Jurkat, Clone E6-1 (cell line): Measurements from ENCODE around the gene EPC2. TPM values are rescaled to one million over a fixed set of nuclear protein-coding genes. Genes with fewer than 3 reads are reported as not detected.
A peak's percentile ranks its signal among the peaks of the same experiment; 100 is the strongest.

ENCODE experiments used
- DNase-seq: peaks from one replicate; pipeline ENCODE4 v3.0.0-alpha.2; 2011; ENCODE audit warnings: low read depth, low spot score
- H3K4me3 ChIP-seq: 2 replicates; pipeline ENCODE4 v1.5.1; 2011; ENCODE audit warnings: mild to moderate bottlenecking, low read length, control low read depth, moderate library complexity
- polyA plus RNA-seq: library from polyadenylated mRNA; unstranded; fragments of >200 nt; gene quantifications from one replicate; pipeline ENCODE4 v1.2.1, GENCODE V29; 2012; ENCODE audit warnings: missing spikeins; ENCODE audit not compliant: insufficient read length, insufficient read depth

EPC2 gene, protein sequence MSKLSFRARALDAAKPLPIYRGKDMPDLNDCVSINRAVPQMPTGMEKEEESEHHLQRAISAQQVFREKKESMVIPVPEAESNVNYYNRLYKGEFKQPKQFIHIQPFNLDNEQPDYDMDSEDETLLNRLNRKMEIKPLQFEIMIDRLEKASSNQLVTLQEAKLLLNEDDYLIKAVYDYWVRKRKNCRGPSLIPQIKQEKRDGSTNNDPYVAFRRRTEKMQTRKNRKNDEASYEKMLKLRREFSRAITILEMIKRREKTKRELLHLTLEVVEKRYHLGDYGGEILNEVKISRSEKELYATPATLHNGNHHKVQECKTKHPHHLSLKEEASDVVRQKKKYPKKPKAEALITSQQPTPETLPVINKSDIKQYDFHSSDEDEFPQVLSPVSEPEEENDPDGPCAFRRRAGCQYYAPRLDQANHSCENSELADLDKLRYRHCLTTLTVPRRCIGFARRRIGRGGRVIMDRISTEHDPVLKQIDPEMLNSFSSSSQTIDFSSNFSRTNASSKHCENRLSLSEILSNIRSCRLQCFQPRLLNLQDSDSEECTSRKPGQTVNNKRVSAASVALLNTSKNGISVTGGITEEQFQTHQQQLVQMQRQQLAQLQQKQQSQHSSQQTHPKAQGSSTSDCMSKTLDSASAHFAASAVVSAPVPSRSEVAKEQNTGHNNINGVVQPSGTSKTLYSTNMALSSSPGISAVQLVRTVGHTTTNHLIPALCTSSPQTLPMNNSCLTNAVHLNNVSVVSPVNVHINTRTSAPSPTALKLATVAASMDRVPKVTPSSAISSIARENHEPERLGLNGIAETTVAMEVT
- 8.8 TPM for polyA plus RNA-seq

DNA sequence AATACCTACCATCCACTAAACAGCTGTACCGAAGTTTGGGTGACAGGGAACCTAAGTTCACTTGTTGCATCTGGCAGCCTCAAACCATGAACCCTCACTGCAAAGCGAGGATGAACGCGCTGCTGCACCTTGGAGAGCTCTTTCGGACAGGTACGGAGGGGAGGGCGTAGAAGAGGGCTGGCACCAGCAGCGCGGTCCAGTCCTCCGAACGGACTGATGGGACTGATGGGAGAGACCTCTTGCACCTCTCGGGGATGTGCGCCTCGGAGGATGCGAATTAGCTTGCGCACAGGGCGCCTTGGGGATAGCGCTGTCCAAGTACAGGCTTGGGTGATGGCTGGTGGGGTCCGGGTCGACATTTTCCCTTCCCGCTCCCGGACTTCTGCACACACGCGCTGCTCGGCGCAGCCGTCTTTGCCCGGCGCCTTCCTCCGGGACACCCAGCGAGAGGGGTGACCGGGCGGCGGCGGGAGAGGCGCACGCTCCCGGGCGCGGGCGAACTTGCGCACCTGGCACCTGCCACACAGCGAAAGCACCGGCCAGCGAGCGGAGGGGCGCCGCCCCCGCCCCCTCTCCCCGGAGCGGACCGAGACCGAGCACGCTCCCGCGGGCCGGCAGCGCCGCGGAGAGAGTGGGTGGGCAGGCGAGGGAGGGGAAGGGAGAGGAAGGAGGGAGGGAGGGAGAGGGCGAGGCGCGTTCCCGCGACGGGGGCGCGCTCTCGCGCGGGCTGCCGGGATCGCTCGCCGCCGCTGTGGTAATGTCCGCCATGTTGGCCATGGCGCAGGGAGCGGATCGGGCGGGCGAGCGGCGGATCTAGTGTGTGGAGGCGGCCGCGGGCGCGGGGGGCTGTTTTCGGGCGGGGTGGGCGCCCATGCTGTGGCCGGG, at the start of gene EPC2:
EPC2 (plus strand) TSS at position 754 of the 885 bp plus-strand sequence. CDS start 267 bp downstream, outside the sequence.
- peak within 1 kb of the TSS; percentile 74 for H3K4me3 ChIP-seq
- DNase-seq: peak; percentile 76

DNA sequence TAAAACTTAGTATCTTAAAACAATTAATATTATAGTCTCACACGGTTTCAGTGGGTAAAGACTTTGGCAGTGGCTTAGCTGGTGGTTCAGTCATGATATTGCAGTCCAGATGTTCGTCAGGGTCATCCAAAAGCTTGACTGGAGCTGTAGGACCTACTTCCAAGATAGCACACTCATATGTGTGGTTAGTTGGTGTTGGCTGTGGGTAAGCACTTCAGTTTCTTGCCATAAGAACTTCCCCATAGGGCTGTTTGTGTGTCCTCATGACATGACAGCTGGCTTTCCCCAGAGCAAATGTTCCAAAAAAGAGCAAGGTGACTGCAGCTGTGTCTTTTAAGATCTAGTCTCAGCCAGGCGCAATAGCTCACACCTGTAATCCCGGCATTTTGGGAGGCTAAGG, 48.5 kb upstream of the EPC2 start:
- no peak for DNase-seq
- H3K4me3 ChIP-seq: no peak overlapping the region

DNA sequence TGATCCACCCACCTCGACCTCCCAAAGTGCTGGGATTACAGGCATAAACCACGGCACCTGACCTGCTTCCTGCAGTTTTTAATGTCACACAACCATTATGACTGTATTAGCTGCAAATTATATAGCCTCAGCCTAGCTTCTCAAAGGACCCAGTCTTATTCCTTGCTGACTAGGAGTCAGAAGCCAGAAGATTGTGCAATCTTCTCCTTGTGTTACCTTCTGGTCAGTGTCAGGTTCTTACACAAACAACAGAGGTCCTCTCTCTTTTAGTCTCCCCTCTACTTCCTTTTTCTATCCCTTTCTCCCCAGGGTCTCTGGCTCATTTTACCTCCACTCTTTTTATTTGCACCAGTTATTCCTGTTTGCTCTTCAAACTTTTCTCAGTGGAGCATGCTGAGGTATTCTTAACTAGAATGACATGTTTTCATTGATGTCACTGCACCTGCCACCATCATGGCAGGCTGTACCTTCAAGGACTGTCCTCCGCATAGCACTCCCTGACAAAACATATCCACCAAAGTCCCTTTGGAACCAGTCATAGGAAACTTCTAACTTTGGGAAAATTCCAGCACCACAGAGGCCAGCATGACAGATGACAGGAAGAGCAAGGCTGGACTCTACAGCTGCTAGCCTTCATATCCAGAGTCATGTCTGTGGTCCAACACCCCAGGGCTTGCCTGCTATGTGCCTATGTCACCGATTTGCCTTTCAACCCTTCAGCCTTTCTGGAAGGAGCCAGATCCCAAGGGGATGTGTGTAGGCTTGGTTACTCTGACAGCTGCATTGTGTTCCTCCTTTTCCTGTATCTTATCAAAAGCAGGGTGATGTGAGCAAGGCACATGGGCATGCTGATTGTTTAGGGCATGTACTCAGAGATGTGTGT, 45.2 kb upstream of the EPC2 start:
- H3K4me3 ChIP-seq: no peak overlapping the region
- DNase-seq: no peak

DNA sequence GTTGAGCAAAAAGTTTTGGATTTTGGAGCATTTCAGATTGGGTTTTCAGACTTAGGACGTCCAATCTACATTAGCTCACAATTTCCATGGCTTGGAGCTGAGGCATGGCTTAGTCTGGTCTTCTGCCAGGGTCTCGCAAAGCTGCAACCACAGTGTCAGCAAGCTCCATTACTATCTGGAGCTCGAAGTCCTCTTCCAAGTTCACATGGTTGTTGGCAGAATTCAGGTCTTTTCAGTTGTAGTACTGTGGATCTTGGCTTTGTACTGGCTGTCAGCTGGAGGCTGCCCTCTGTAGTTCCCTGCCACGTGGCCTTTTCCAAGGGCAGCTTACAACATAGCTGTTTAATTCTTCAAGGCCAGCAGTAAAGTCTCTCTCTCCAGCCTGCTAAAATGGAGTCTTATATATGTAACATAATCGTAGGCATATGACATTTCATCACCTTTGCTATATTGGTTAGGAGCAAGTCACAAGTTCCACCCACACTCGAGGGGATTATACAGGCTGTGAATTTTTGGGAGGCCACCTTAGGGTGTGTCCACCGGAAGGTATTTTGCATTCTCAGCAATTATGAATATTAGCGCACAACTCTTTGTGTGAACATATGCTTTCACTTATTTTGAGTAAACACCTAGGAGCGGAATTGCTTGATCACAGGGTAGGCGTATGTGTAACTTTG, 41.5 kb upstream of the EPC2 start:
- no peak overlapping the region for H3K4me3 ChIP-seq
- DNase-seq: no peak

DNA sequence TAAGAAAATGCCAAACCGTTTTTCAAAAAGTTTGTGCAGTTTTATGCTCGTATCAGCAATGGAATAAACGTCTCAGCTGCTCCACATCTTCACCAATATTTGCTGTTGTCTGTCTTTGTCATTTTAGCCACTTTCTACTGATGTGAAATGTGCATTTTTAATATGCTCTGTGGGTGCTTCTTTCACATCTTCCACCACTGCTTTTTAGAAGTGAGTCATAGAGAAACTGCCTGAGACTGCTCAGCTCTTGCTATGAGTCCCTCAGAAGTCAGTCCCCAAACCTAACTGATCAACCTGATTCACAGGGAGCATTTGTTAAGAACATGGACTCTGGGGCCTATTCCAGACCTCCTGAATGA, 41.0 kb upstream of the EPC2 start:
- no peak overlapping the region for H3K4me3 ChIP-seq
- no peak for DNase-seq

DNA sequence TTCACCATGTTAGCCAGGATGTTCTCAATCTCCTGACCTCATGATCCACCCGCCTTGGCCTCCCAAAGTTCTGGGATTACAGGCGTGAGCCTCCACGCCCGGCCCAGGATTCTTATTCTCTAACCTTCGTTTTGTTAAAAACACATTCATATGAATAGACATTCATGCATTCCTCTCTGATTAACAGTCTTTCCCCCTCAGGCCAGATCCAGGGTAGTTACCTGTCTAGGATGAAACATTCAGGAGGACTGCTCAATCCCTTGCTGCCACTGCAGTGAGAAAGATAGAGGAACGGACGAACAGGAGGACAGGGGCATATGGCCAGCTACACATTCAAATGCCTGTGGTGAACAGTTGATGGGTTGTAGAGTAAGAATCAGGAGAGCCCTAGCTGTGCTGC, 39.6 kb upstream of the EPC2 start:
- H3K4me3 ChIP-seq: no peak overlapping the region
- DNase-seq: no peak

DNA sequence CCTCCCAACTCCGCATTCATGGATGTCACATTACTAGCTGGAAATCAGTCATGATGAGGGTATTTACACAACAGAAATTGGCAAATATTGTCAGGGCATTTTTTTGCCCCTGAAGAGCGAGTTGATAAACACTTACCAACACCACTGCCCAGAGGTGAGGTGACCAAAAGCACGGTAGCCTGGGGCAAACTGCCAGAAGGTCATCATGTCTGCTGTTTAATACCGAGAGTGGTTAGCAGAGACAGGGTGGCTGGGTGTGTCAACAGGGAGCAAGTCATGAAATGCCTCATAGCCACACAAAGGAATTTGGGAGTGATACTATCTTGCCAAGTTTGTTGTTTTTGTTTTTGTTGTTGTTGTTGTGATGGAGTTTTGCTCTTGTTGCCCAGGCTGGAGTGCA, 37.0 kb upstream of the EPC2 start:
- no peak overlapping the region for H3K4me3 ChIP-seq
- DNase-seq: no peak

DNA sequence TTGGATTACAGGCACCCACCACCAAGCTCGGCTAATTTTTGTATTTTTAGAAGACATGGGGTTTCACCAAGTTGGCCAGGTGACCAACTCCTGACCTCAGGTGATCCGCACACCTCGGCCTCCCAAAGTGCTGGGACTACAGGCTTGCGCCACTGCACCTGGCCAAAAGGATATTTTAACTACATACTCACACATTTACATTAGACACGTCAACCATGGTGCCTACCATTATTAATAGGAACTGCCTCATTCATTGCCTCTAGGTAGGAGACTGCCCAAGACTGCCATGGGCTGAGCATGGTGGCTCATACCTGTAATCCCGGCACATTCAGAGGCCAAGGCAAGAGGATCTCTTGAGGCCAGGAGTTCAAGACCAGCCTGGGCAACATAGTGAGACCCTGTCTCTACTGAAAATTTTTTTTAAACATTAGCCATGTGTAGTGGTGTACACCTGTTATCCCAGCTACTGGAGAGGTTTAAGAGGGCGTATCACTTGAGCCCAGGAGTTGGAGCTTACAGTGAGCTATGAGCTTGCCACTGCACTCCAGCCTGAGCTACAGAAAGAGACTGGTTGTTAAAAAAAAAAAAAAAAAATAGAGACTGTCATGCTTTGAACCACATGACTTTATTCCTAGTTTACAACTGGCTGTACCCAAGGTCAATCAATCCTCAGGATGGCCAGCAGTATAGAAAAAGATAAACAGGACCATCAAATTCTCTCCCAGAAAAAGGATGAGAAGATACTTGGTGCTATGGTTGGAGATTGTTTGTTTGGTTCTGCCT, 31.1 kb upstream of the EPC2 start:
- no peak for DNase-seq
- no peak overlapping the region for H3K4me3 ChIP-seq

DNA sequence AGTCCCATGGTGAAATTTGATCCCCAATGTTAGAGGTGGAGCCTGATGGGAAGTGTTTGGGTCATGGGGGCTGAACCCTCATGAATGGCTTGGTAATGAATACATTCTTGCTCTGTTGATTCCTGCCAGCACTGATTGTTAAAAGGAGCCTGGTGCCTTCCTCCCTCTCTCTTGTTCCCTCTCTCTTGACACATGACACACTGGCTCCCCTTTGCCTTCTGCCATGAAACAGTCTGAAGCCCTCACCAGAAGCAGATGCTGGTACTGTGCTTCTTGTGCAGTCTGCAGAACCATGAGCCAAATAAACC, 30.6 kb upstream of the EPC2 start:
- no peak overlapping the region for H3K4me3 ChIP-seq
- DNase-seq: no peak

DNA sequence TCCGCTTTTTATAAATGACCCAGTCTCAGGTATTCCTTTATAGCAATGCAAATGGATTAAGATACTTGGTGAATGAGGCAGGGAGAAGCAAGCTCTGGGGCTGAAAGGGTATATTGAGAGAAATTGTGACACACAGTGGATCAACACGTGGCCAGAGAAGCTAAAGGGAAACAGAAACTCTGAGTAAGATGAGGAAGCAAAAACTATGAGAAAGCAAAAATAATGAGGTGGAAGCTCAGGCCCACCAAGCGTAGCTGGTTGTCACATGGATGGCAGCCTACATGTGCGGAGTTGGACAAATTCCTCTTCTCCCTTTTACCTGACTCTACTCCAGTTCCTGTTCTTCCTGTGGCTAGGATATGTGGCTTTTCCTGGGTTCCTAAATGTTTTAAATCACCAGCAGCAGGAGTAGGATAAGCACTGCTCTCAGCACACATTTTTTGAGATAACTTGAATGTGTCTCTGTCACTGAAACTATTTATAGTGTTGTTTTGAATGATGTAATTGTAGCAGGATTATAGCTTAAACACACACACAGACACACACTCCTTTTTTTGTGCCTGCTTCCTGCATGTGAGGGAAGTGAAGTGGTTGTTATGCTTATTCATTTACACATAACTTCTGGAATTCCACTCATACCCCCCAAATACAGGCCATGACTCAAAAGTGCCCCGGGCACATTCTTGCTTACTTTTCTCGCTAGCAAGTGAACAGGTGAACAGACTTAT, 30.1 kb upstream of the EPC2 start:
- no peak for DNase-seq
- H3K4me3 ChIP-seq: no peak overlapping the region

DNA sequence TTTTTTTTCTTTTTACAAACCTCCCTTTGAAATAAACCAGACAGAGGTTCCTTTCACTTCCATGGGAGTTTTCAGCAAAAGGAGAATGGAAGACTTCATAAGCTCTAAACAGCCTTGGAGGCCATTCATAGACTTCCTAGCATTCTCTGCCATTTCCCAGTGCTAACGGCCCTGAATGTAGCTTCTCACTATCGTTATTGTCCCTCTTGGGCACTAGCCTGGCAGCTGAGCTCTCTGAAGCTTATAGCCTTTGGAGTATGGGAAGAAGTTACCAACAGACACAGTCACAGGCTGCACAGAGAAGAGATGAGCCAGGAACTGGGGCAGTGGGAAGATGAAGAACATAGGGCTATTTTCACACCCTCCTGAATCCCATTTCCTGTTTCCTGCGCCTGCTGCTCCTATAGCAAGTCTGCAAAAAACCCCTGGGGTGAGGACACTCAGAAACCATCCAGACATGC, 29.1 kb upstream of the EPC2 start:
- no peak overlapping the region for H3K4me3 ChIP-seq
- no peak for DNase-seq

DNA sequence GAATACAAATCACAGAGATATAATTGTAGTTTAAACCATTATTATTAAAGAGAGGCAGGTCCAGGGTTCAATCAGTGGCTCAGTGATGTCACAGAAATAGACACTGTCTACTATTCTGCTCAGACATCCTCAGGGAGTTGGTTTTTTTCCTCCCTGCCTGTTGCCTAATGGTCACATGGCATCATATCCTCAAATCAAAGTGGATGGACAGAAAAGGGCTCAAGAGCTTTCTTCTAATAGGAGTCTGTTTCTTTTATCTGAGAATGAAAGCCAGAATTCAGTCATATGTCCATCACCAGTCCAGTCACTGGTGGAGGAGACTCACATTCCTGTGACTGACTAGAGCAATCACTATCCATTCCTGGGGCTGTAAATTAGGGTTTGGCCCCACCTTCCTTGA, 27.9 kb upstream of the EPC2 start:
- H3K4me3 ChIP-seq: no peak overlapping the region
- DNase-seq: no peak

DNA sequence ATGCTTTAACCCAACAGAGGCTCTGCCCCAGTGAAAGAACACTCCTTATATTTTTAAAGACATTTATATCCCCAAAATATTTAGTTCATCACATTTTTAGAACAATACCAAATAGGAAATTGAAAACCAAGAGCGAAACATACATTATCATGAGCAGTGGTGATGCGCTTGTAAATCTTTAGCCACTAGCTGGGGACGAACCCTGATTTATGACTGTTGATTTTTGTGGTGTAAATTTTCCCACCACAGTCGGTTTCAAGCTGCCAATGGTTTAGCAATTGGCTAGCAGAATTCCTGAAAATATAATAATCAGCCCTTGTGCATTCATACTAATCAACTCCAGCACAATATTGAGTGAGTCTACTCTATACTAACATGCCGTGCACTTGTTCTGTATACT, 27.3 kb upstream of the EPC2 start:
- DNase-seq: no peak
- no peak overlapping the region for H3K4me3 ChIP-seq

DNA sequence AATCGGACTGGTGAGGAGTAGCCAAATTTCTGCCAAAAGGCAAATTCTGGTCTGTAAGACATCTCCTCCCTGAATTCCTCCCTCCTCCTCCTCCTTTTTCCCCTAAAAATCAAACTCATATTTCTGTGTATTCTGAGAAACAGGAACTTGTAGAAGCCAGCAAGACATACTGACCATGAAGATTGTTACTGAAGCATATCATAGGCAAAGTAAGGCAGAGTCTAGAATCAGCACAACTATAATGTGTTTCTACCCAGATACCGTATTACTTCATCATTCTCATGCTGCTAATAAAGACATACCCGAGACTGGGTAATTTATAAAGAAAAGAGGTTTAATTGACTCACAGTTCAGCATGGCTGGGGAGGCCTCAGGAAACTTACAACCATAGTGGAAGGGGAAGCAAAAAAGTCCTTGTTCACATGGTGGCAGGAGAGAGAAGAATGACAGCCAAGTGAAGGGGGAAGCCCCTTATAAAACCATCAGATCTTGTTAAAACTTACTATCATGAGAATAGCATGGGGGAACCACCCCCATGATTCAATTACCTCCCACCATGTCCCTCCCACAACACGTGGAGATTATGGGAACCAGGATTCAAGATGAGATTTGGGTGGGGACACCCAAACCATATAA, 24.9 kb upstream of the EPC2 start:
- no peak for DNase-seq

DNA sequence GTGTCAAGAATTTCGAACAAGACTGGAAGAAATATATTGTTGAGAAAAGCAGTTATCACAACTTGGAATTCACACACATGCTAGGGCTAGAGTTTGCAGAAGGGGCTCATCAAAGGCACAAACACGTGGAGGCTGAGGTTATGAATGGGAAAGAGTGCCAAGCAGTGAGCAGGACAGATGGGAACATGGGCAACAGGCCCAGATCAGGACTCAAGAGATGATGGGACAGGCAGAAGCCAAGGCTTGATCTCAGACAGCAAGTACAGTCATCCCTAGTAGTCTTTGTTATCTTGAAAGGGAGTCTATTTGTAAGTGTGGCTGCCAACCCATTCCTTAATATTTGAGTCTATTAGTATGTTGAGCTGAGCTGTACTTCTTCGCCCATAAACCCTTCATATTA, 22.2 kb upstream of the EPC2 start:
- DNase-seq: no peak
- no peak overlapping the region for H3K4me3 ChIP-seq

More for the DNA sequence above, 24.9 kb upstream of the EPC2 start:
- no peak overlapping the region for H3K4me3 ChIP-seq

DNA sequence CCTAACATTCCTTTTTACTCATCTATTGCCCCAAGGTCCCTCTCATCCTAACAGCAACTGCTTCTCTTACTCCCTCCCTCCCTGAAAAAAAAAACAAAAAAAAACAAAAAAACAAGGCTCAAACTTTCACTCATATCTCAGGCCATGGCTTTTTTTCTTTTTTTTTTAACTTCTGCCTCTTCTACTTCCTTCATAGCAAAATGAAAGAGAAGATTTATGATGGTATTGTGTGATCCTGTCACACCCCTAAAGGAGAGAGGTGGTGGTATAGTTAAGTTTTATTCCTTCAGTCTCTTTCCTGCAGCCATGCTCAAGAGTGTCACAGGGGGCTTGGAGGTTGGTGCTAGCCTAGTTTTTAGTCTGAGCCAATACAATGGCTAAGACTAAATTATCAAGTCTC, 21.5 kb upstream of the EPC2 start:
- H3K4me3 ChIP-seq: no peak overlapping the region
- no peak for DNase-seq
